Kidney (tissue), 14 donors: ENCODE data around the gene GDI2. TPM values are rescaled to one million over a fixed set of nuclear protein-coding genes. Genes with fewer than 3 reads are reported as not detected.
A peak's percentile ranks its signal among the peaks of the same experiment; 100 is the strongest.
"Not testable (repeated sequence)": the region's sequence is repeated elsewhere in the genome, so short reads cannot be mapped to it uniquely, and the experiment has no call there.

ENCODE experiments used
- DNase-seq, 5 donors: peaks; one replicate each; pipeline ENCODE4 v3.0.0-alpha.2; 2013 to 2020
- FAIRE-seq: peaks from 2 replicates; lab custom pipeline; 2012; peaks lifted over from hg19 to GRCh38; lab: Jason Lieb, UNC
- H3K27ac ChIP-seq, 2 donors: one replicate each; pipeline ENCODE4 v1.7.0; 2013; ENCODE audit warnings: low read depth in 2 of 2, low read length in 2 of 2, inconsistent platforms in 1 of 2
- H3K27me3 ChIP-seq: one replicate; pipeline ENCODE4 v1.7.1; 2013; ENCODE audit warnings: low read length, inconsistent platforms; ENCODE audit not compliant: control insufficient read depth, insufficient read depth
- H3K36me3 ChIP-seq, 3 donors: one replicate each; pipeline versions ENCODE4 v1.7.0 to v1.7.1; 2013; ENCODE audit warnings: low read length in 3 of 3, control low read depth in 1 of 3, inconsistent platforms in 1 of 3; ENCODE audit not compliant: insufficient read depth in 3 of 3, control insufficient read depth in 2 of 3
- H3K4me1 ChIP-seq, 3 donors: one replicate each; pipeline versions ENCODE4 v1.7.0 to v1.7.1; 2013; ENCODE audit warnings: low read length in 3 of 3, inconsistent platforms in 1 of 3, low read depth in 1 of 3; ENCODE audit not compliant: control insufficient read depth in 2 of 3, insufficient read depth in 2 of 3
- H3K4me3 ChIP-seq, 3 donors: one replicate each; pipeline versions ENCODE4 v1.7.0 to v1.8.1; 2013; ENCODE audit warnings: low read length in 3 of 3, control low read depth in 1 of 3, inconsistent platforms in 1 of 3
- H3K9ac ChIP-seq, 3 donors: one replicate each; pipeline versions ENCODE4 v1.7.0 to v1.7.1; 2013; ENCODE audit warnings: low read length in 3 of 3, control low read depth in 1 of 3, inconsistent platforms in 1 of 3
- H3K9me3 ChIP-seq, 3 donors: one replicate each; pipeline versions ENCODE4 v1.7.0 to v1.7.1; 2013; ENCODE audit warnings: low read length in 3 of 3, control low read depth in 1 of 3, inconsistent platforms in 1 of 3; ENCODE audit not compliant: control insufficient read depth in 2 of 3, insufficient read depth in 1 of 3
- intact Hi-C: fragments of 100-400 bp; cut with DNase I; formaldehyde crosslinking; loops from one replicate; pipeline ENCODE4 v1.11.1; 2022
- polyA plus RNA-seq: library from polyadenylated mRNA; stranded (reverse); fragments of 350-450 nt; fragmentation: Illumina TruSeq; extraction: RNeasy Lipid Tissue Mini Kit (QIAGEN cat#74804); gene quantifications from one replicate; pipeline ENCODE4 v1.2.3, GENCODE V29; 2014; ENCODE audit warnings: low read depth, low replicate concordance; ENCODE audit not compliant: insufficient read depth
- total RNA-seq: library from RNA; stranded (reverse); fragmentation: NEBNext Ultra II Directional; extraction: Animal tissue kit (Norgen Biotek cat#: 25700); gene quantifications from one replicate; pipeline ENCODE4 v1.2.1, GENCODE V29; 2021
- TF ChIP-seq, protein P1 (sequence below): IDR thresholded peaks from 3 replicates; pipeline ENCODE4 v1.5.1; 2012; ENCODE audit warnings: mild to moderate bottlenecking, moderate library complexity, borderline replicate concordance; ENCODE audit not compliant: insufficient read depth; ENCODE audit errors: extremely low read depth
- donor health status: control.
- donor health status: control.
- donor health status: control.
- donor health status: control.
- donor health status: control.
- donor health status: DM: yes; HTN: yes; CAD: no.
- donor health status: Normal renal cell carcinoma (clear cell type).

The GDI2 gene
- total and polyA plus RNA-seq, 2 donors from 2014 or later = 143 to 168 TPM

DNA sequence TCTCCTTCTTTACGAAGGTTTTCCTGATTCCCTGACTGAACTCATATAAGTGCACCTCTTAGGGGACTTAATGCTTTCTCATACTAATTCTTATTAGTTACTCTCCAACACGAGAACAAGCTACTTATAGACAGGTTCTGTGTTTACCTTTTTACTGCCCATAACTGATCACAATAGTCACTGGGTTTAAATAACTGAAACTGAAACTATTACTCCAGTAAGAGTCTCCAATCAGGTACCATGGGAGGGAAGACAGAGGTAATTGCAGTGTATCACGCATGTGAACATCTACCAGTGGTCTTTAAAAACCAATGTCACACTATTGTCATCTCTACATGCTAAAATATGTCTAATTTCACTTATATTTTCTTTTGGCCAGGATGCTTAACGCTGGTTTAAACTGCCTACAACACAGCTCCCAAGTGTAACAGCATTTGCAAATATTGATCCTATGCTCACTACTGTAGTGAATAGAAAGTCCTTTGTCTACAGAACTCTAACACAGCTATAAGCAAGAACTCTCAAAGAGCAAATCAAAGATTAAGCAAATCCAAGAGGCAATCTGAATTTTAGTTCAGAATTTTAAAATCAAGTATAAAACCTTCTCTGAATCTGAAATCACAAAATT lies 3.6 kb downstream of the GDI2 start:
- no peak for DNase-seq
- no peak overlapping the region for H3K27ac ChIP-seq
- intact Hi-C loops = no loop called here
- no peaks in the 10 kb centered on the region for H3K9me3 ChIP-seq
- no peaks in the 10 kb centered on the region for H3K27me3 ChIP-seq
- no peak overlapping the region for H3K9ac ChIP-seq
- FAIRE-seq = no peak
- peaks cover 0 to 2% (median 0%) of the 10 kb centered on the region in 3 donors for H3K36me3 ChIP-seq
- H3K4me1 ChIP-seq = peaks cover 0 to 29% (median 20%) of the 10 kb centered on the region in 3 donors
- peak overlapping the region in 1 of 3 donors; percentile 45 for H3K4me3 ChIP-seq
- TF ChIP-seq, protein P1, sequence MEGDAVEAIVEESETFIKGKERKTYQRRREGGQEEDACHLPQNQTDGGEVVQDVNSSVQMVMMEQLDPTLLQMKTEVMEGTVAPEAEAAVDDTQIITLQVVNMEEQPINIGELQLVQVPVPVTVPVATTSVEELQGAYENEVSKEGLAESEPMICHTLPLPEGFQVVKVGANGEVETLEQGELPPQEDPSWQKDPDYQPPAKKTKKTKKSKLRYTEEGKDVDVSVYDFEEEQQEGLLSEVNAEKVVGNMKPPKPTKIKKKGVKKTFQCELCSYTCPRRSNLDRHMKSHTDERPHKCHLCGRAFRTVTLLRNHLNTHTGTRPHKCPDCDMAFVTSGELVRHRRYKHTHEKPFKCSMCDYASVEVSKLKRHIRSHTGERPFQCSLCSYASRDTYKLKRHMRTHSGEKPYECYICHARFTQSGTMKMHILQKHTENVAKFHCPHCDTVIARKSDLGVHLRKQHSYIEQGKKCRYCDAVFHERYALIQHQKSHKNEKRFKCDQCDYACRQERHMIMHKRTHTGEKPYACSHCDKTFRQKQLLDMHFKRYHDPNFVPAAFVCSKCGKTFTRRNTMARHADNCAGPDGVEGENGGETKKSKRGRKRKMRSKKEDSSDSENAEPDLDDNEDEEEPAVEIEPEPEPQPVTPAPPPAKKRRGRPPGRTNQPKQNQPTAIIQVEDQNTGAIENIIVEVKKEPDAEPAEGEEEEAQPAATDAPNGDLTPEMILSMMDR = no peak

DNA sequence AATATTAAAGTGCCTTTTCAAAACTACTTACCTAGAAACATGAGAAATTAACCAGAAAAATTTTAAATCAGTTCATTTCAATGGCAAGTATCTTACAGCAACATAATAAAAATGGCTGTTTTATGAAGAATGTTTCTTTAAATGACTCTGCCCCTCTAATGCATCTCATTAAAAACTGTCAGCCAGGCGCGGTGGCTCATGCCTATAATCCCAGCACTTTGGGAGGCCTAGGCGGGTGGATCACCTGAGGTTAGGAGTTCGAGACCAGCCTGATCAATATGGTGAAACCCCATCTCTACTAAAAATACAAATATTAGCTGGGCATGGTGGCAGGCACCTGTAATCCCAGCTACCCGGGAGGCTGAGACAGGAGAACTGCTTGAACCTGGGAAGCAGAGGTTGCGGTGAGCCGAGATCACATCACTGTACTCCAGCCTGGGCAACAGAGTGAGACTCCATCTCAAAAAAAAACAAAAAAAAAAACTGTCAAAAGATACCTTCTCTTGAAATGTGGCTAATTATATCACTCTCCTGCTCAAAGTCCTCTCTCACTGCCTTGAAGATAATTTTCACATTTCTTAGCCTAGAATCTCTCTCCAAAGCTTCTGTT lies 4.3 kb downstream of the GDI2 start:
- H3K27ac ChIP-seq, FAIRE-seq: not testable (repeated sequence)
- H3K4me1 ChIP-seq = peaks cover 0 to 23% (median 16%) of the 10 kb centered on the region in 3 donors

DNA sequence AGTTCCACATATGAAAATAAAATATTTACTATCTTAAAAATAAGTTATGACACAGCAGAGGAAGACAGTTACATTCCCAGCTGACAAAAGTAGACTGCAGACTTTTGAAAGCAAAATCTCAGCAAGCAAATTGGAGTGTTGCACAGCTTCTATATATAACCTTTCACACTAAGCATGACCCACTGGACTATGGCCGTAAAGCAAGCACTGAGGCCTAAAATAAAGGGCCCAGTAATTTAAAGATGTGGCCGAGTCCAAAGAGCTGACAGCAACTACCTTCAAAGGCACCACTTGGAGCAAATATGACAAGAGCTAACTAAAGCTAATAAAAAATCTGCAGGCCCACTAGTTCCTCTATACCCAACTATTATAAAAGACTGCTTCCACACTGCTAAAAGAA lies 6.5 kb downstream of the GDI2 start:
- peaks cover 0 to 2% (median 0%) of the 10 kb centered on the region in 3 donors for H3K36me3 ChIP-seq
- no peaks in the 10 kb centered on the region for H3K9me3 ChIP-seq
- no peak overlapping the region for H3K27ac ChIP-seq
- no peaks in the 10 kb centered on the region for H3K27me3 ChIP-seq
- DNase-seq (no peak), FAIRE-seq (no peak)
- TF ChIP-seq, protein P1 = no peak
- H3K9ac ChIP-seq = no peak overlapping the region
- H3K4me3 ChIP-seq = no peak overlapping the region
- intact Hi-C loops = no loop called here
- peaks cover 0 to 22% (median 16%) of the 10 kb centered on the region in 3 donors for H3K4me1 ChIP-seq

More for the DNA sequence above, 4.3 kb downstream of the GDI2 start:
- H3K27me3 ChIP-seq, H3K36me3 ChIP-seq, H3K4me3 ChIP-seq, H3K9me3 ChIP-seq, H3K9ac ChIP-seq, intact Hi-C loops, DNase-seq: not testable (repeated sequence)

DNA sequence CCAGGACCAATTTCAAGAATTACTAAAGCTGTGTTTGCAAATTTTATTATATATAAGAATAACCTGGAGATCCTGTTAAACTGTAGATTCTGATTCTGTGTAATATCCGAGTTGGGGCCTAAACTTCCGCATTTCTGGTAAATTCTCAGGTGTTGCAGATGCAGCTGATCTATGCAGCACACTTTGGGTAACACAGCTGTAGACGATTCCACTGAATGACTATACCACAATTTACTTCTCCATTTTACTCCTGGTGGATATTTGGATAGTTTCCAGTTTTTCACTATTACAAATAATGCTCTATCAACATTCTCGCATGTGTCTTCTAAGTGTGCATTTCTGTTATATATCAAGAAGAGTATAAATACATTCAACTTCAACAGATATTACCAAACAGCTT lies 7.5 kb downstream of the GDI2 start:
- H3K27me3 ChIP-seq = no peaks in the 10 kb centered on the region
- H3K9me3 ChIP-seq = no peaks in the 10 kb centered on the region
- peaks cover 0 to 22% (median 10%) of the 10 kb centered on the region in 3 donors for H3K4me1 ChIP-seq
- no peak overlapping the region for H3K9ac ChIP-seq
- TF ChIP-seq, protein P1 = no peak
- H3K36me3 ChIP-seq = peaks cover 0 to 2% (median 0%) of the 10 kb centered on the region in 3 donors
- no peak overlapping the region for H3K27ac ChIP-seq
- FAIRE-seq (no peak), DNase-seq (no peak)
- H3K4me3 ChIP-seq = no peak overlapping the region
- intact Hi-C loops = no loop called here
